SU-DHL-6 (cell line): Measurements from ENCODE around the gene ECSIT.

Experiments
- H2AFZ ChIP-seq: fragments of 200-600 bp; sonication (generic); 2 replicates; pipeline ENCODE4 v1.6.1; 2014; ENCODE audit warnings: low read depth, mild to moderate bottlenecking, moderate library complexity, mixed read lengths, antibody characterized with exemption, low read length; ENCODE audit not compliant: severe bottlenecking
- H3F3A ChIP-seq: fragments of 200-600 bp; shearing (Covaris generic); 2 replicates; pipeline ENCODE4 v1.6.0; 2016; ENCODE audit warnings: antibody characterized with exemption, mild to moderate bottlenecking; ENCODE audit not compliant: insufficient read depth
- H3K27ac ChIP-seq: fragments of 200-600 bp; sonication (generic); 2 replicates; pipeline ENCODE4 v1.5.1; 2016; ENCODE audit warnings: low read depth, mild to moderate bottlenecking, low read length, moderate library complexity, mixed read lengths
- H3K27me3 ChIP-seq: fragments of 200-600 bp; sonication (generic), shearing (Covaris generic); 2 replicates; pipeline ENCODE4 v1.6.0; 2014; ENCODE audit warnings: mild to moderate bottlenecking, low read length
- H3K36me3 ChIP-seq: fragments of 200-600 bp; sonication (generic); 2 replicates; pipeline ENCODE4 v1.6.1; 2014; ENCODE audit warnings: mild to moderate bottlenecking, low read length, mixed read lengths
- H3K4me2 ChIP-seq: fragments of 300-600, 200-600 bp; shearing (Covaris generic), sonication (generic); 2 replicates; pipeline ENCODE4 v1.6.0; 2014; ENCODE audit warnings: low read length, low read depth, mild to moderate bottlenecking; ENCODE audit not compliant: poor library complexity, severe bottlenecking
- H3K4me3 ChIP-seq: fragments of 200-600 bp; sonication (generic); 2 replicates; pipeline ENCODE4 v1.5.1; 2014; ENCODE audit warnings: antibody characterized with exemption, low read length, mild to moderate bottlenecking, mixed read lengths; ENCODE audit not compliant: insufficient read depth, poor library complexity, severe bottlenecking
- H3K79me2 ChIP-seq: fragments of 200-600 bp; sonication (generic); 2 replicates; pipeline ENCODE4 v1.6.1; 2014; ENCODE audit warnings: mild to moderate bottlenecking, low read length, moderate library complexity; ENCODE audit not compliant: insufficient read depth
- H3K9ac ChIP-seq: fragments of 200-600 bp; sonication (generic); 2 replicates; pipeline ENCODE4 v1.7.0; 2014; ENCODE audit warnings: mild to moderate bottlenecking, low read length
- H3K9me2 ChIP-seq: fragments of 200-600 bp; sonication (generic); replicated peaks from 2 replicates; pipeline ENCODE4 v1.6.1; 2014; ENCODE audit warnings: low read length; ENCODE audit not compliant: insufficient read depth
- H3K9me3 ChIP-seq: fragments of 200-600 bp; sonication (generic); 2 replicates; pipeline ENCODE4 v1.6.1; 2014; ENCODE audit warnings: low read length, mixed read lengths; ENCODE audit not compliant: insufficient read depth
- H4K20me1 ChIP-seq: fragments of 200-600 bp; sonication (generic); 2 replicates; pipeline ENCODE4 v1.6.1; 2014; ENCODE audit warnings: low read depth, mild to moderate bottlenecking, antibody characterized with exemption, low read length, moderate library complexity, mixed read lengths
- EZH2phosphoT487 ChIP-seq: fragments of 200-600 bp; sonication (generic), shearing (Covaris generic); conservative IDR thresholded peaks from 2 replicates; pipeline ENCODE4 v1.6.1; 2018; ENCODE audit warnings: mild to moderate bottlenecking, antibody characterized with exemption, low read length, moderate library complexity, mixed read lengths
- TF ChIP-seq, protein P1 (sequence below): fragments of 200-600 bp; sonication (generic); IDR thresholded peaks from one replicate; pipeline ENCODE4 v1.5.1; 2017; ENCODE audit warnings: antibody characterized with exemption, mild to moderate bottlenecking, low read length, moderate library complexity; ENCODE audit not compliant: insufficient read depth, poor library complexity, severe bottlenecking

The ECSIT gene

DNA sequence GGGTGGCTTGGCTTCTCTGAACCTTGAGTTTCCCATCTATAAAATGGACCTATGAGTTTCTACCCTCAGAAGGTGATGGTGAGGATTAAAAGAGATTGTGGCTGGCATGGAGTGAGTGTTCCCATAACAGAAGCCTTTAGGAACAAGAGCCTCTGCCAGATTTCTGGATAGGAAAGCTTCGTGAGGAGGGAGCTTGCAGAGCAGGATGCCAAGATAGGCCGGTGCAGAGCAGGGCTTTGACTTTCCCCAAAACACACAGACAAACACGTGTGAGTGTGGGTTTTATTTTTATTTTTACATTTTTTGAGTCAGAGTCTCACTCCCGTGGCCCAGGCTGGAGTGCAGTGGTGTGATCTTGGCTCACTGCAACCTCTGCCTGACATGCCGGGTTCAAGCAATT, 6.0 kb upstream of the ECSIT start:
- Histone ChIP-seq H3K79me2 (no peaks in the 10 kb centered on the region), H3K27ac (no peak overlapping the region), H3K4me2 (peak overlapping the region; percentile 66)

DNA sequence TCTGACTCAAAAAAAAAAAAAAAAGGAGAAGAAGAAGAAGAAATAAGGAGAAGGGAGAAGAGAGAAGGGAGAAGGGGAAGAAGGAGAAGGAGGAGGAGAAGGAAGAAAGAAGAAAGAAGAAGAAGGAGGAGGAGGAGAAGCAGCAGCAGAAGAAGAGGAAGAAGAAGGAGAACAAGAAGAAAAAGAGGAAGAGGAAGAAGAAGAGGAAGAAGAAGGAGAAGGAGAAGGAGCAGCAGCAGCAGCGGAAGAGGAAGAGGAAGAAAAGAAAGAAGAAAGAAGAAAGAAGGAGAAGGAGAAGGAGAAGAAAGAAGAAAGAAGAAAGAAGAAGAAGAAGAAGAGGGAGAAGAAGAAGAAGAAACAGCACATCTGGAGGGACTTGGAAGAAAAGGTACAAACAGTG, 5.6 kb upstream of the ECSIT start:
- Histone ChIP-seq H3K27ac (no peak overlapping the region), H3K9me3 (no peaks in the 10 kb centered on the region), H4K20me1 (no peaks in the 10 kb centered on the region), H3F3A (peaks cover 8% of the 10 kb centered on the region; the same call in 1 of the 2 replicates), H3K4me2 (peak overlapping the region; percentile 66), H3K79me2 (no peaks in the 10 kb centered on the region), H2AFZ (peak overlapping the region; percentile 5), H3K9ac (peak overlapping the region; percentile 17), H3K27me3 (no peaks in the 10 kb centered on the region), H3K4me3 (peak overlapping the region; percentile 32), H3K36me3 (no peaks in the 10 kb centered on the region), H3K9me2 (no peaks in the 10 kb centered on the region)
- no peak for TF ChIP-seq EZH2phosphoT487
- TF ChIP-seq, protein P1, sequence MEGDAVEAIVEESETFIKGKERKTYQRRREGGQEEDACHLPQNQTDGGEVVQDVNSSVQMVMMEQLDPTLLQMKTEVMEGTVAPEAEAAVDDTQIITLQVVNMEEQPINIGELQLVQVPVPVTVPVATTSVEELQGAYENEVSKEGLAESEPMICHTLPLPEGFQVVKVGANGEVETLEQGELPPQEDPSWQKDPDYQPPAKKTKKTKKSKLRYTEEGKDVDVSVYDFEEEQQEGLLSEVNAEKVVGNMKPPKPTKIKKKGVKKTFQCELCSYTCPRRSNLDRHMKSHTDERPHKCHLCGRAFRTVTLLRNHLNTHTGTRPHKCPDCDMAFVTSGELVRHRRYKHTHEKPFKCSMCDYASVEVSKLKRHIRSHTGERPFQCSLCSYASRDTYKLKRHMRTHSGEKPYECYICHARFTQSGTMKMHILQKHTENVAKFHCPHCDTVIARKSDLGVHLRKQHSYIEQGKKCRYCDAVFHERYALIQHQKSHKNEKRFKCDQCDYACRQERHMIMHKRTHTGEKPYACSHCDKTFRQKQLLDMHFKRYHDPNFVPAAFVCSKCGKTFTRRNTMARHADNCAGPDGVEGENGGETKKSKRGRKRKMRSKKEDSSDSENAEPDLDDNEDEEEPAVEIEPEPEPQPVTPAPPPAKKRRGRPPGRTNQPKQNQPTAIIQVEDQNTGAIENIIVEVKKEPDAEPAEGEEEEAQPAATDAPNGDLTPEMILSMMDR, result no peak

More for the DNA sequence above, 6.0 kb upstream of the ECSIT start:
- no peaks in the 10 kb centered on the region for H4K20me1 ChIP-seq
- H3K36me3 ChIP-seq, result no peaks in the 10 kb centered on the region
- H3K9ac ChIP-seq, result peak overlapping the region; percentile 17
- no peaks in the 10 kb centered on the region for H3K27me3 ChIP-seq
- peak overlapping the region; percentile 32 for H3K4me3 ChIP-seq
- no peaks in the 10 kb centered on the region for H3K9me3 ChIP-seq
- H3F3A ChIP-seq, result peaks cover 8% of the 10 kb centered on the region; the same call in 1 of the 2 replicates
- H3K9me2 ChIP-seq, result no peaks in the 10 kb centered on the region
- peak overlapping the region; percentile 5 for H2AFZ ChIP-seq
- no peak for TF ChIP-seq EZH2phosphoT487
- TF ChIP-seq, protein P1, result no peak

DNA sequence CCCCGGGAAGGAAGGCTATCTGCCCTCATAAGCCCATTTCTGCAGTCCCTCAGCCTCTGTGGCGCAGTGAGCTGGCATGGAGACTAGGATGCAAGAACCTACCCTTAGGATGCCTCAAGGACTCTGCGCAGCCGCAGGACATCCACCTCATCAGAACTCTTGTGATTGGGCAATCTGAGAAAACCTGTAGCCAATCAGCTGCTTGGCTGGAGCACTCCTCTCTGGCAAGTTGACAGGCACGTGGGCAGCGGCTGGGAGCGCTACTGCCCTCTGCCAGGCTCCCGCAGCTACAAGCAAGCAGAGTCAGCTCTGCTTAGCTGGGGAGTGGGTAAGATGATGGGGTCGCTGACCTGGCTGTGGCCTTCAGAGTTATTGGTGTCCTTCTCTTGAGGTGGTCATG, 1.5 kb upstream of the ECSIT start:
- no peaks in the 10 kb centered on the region for H3K9me2 ChIP-seq
- H2AFZ ChIP-seq, result no peak overlapping the region
- H3K9me3 ChIP-seq, result no peaks in the 10 kb centered on the region
- no peak overlapping the region for H3K4me2 ChIP-seq
- H4K20me1 ChIP-seq, result no peaks in the 10 kb centered on the region
- no peak overlapping the region for H3K4me3 ChIP-seq
- no peaks in the 10 kb centered on the region for H3K27me3 ChIP-seq
- H3F3A ChIP-seq, result peaks cover 8% of the 10 kb centered on the region; the same call in 1 of the 2 replicates
- no peak overlapping the region for H3K9ac ChIP-seq
- no peak overlapping the region for H3K27ac ChIP-seq
- H3K79me2 ChIP-seq, result peaks cover 21% of the 10 kb centered on the region
- no peaks in the 10 kb centered on the region for H3K36me3 ChIP-seq
- no peak for TF ChIP-seq EZH2phosphoT487
- TF ChIP-seq, protein P1, result no peak
